H1 (cell line): Measurements from ENCODE around the gene MT2A. TPM values are rescaled to one million over a fixed set of nuclear protein-coding genes. Genes with fewer than 3 reads are reported as not detected.

Source experiments
- ATF2 ChIP-seq: IDR thresholded peaks from 2 replicates; pipeline ENCODE4 v1.6.1; 2012; ENCODE audit warnings: low read length, inconsistent platforms
- polyA plus RNA-seq, 7 experiments: library from polyadenylated mRNA; depleted of rRNA in 3 of 7; stranded (reverse) in 5 of 7; unstranded in 2 of 7; fragments of >200 nt in 5 of 7; fragments of 200-250 nt in 2 of 7; gene quantifications; 1 replicate in 5 of 7; 2 replicates in 1 of 7; 4 replicates in 1 of 7; pipeline versions ENCODE4 v1.2.1 to v1.2.3, GENCODE V29; 2011 to 2013; ENCODE audit warnings: missing spikeins in 2 of 7, mixed read lengths in 2 of 7
- total RNA-seq: library from RNA; stranded (reverse); fragmentation: NEBNext Ultra II Directional; extraction: Animal tissue kit (Norgen Biotek cat#: 25700); gene quantifications from 2 replicates; pipeline ENCODE4 v1.2.1, GENCODE V29; 2021

The MT2A gene
- total and polyA plus RNA-seq, 2 of the 8 experiments (the other 6 are each of a cell fraction or from before 2014, with no cell fraction given) = 9.5 to 30.1 TPM

GRCh38 chr16:56632156-56632847, 23.9 kb downstream of the MT2A start, which contains the start of gene MT1M (continued):
- TF ChIP-seq ATF2 = no peak
